ENCODE measurements around the gene AOC2.

AOC2 gene

GRCh38 chr17:42806249-42806648 is 38.1 kb upstream of the AOC2 start:
- Histone ChIP-seq H3K27me3 (ENCODE audit: insufficient read depth, low read length, poor library complexity, severe bottlenecking) (no peaks in the 10 kb centered on the region), H3K9me2 (replicated peaks; ENCODE audit: low read depth, low read length) (no peaks in the 10 kb centered on the region), H3K9ac (ENCODE audit: low read depth, low read length, poor library complexity, severe bottlenecking) (no peak overlapping the region), H3K79me2 (ENCODE audit: insufficient read depth, low read length) (no peaks in the 10 kb centered on the region), H4K20me1 (ENCODE audit: insufficient read depth, low read length, poor library complexity, severe bottlenecking) (no peaks in the 10 kb centered on the region), H3K9me3 (ENCODE audit: insufficient read depth, low read depth, low read length) (no peaks in the 10 kb centered on the region), H3K36me3 (ENCODE audit: insufficient read depth, low read length) (peaks cover 7% of the 10 kb centered on the region; the same call in 1 of the 2 replicates), H2AFZ (ENCODE audit: low read length) (no peak overlapping the region), H3K4me2 (ENCODE audit: low read depth, low read length, poor library complexity, severe bottlenecking) (no peak overlapping the region), H3F3A (ENCODE audit: low read depth) (no peaks in the 10 kb centered on the region), H3K4me1 (ENCODE audit: insufficient read depth, low read length, poor library complexity, severe bottlenecking) (no peaks in the 10 kb centered on the region), H3K4me3 (ENCODE audit: low read length, poor library complexity, severe bottlenecking) (no peak overlapping the region)
- TF ChIP-seq CTCF (conservative IDR thresholded peaks at IDR 0.05; ENCODE audit: low read length) (no peak), EZH2phosphoT487 (IDR thresholded peaks at IDR 0.05; ENCODE audit: borderline replicate concordance) (no peak)

- Histone ChIP-seq H3K27me3 (ENCODE audit: insufficient read depth, low read length, poor library complexity, severe bottlenecking) (no peaks in the 10 kb centered on the region), H3K9ac (ENCODE audit: low read depth, low read length, poor library complexity, severe bottlenecking) (no peak overlapping the region), H3K9me3 (ENCODE audit: insufficient read depth, low read depth, low read length) (no peaks in the 10 kb centered on the region), H4K20me1 (ENCODE audit: insufficient read depth, low read length, poor library complexity, severe bottlenecking) (no peaks in the 10 kb centered on the region), H3K79me2 (ENCODE audit: insufficient read depth, low read length) (no peaks in the 10 kb centered on the region), H3K36me3 (ENCODE audit: insufficient read depth, low read length) (peaks cover 17% of the 10 kb centered on the region; the same call in 1 of the 2 replicates), H3K4me3 (ENCODE audit: low read length, poor library complexity, severe bottlenecking) (no peak overlapping the region), H3K4me2 (ENCODE audit: low read depth, low read length, poor library complexity, severe bottlenecking) (no peak overlapping the region), H2AFZ (ENCODE audit: low read length) (no peak overlapping the region), H3F3A (ENCODE audit: low read depth) (no peaks in the 10 kb centered on the region), H3K9me2 (replicated peaks; ENCODE audit: low read depth, low read length) (no peaks in the 10 kb centered on the region), H3K4me1 (ENCODE audit: insufficient read depth, low read length, poor library complexity, severe bottlenecking) (no peaks in the 10 kb centered on the region)
- TF ChIP-seq EZH2phosphoT487 (IDR thresholded peaks at IDR 0.05; ENCODE audit: borderline replicate concordance) = no peak
- no peak for TF ChIP-seq CTCF (conservative IDR thresholded peaks at IDR 0.05; ENCODE audit: low read length)
These were observed 35.1 kb upstream of the AOC2 start for GRCh38 chr17:42809250-42809649.

DNA sequence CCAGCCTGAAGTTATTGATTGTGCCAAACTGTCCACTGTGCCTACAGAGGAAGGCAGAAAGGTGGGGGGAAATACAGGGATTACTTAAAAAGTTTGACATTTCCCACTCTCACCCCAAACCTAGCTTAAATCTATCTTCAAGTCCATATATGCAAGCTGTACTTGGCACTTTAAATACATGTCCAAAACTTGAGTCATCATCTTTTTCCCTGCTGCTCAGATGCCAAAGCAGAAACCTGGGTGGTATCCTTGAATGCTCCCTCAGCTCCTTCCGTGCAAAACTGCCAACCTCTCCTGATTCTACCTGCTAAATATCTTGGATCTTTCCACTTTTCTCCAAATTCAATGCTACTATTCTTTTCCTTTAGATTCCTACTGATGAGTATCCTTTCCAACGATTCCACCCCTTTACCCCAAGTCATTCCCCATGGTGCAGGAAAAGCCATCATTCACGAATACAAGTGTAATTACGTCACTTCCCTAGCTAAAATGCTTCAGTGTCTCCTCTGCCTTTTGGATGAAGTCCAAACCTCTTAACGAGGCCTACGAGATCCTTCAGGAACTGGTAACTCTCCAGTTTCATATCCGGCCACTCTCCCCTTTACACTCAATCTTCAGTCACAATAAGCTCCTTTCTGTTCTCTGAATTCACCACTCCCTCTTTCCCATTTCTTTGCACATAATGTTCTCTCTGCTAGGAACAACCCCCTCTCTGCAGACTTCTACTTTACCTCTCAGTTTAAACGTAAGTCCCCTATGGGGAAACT is 29.6 kb upstream of the AOC2 start:
- Histone ChIP-seq H3F3A (ENCODE audit: low read depth) (no peaks in the 10 kb centered on the region), H3K9me2 (replicated peaks; ENCODE audit: low read depth, low read length) (no peaks in the 10 kb centered on the region), H4K20me1 (ENCODE audit: insufficient read depth, low read length, poor library complexity, severe bottlenecking) (peaks cover 3% of the 10 kb centered on the region), H3K36me3 (ENCODE audit: insufficient read depth, low read length) (peaks cover 59% of the 10 kb centered on the region; the same call in 1 of the 2 replicates), H2AFZ (ENCODE audit: low read length) (no peak overlapping the region), H3K9me3 (ENCODE audit: insufficient read depth, low read depth, low read length) (no peaks in the 10 kb centered on the region), H3K9ac (ENCODE audit: low read depth, low read length, poor library complexity, severe bottlenecking) (no peak overlapping the region), H3K27me3 (ENCODE audit: insufficient read depth, low read length, poor library complexity, severe bottlenecking) (no peaks in the 10 kb centered on the region), H3K4me3 (ENCODE audit: low read length, poor library complexity, severe bottlenecking) (no peak overlapping the region), H3K79me2 (ENCODE audit: insufficient read depth, low read length) (no peaks in the 10 kb centered on the region), H3K4me2 (ENCODE audit: low read depth, low read length, poor library complexity, severe bottlenecking) (no peak overlapping the region), H3K4me1 (ENCODE audit: insufficient read depth, low read length, poor library complexity, severe bottlenecking) (no peaks in the 10 kb centered on the region)
- TF ChIP-seq CTCF (conservative IDR thresholded peaks at IDR 0.05; ENCODE audit: low read length) = no peak
- no peak for TF ChIP-seq EZH2phosphoT487 (IDR thresholded peaks at IDR 0.05; ENCODE audit: borderline replicate concordance)
